Left ventricle myocardium inferior (tissue), 1 donor: ENCODE measurements around the gene CACNB2. TPM values are rescaled to one million over a fixed set of nuclear protein-coding genes. Genes with fewer than 3 reads are reported as not detected.

Experiments used
- DNase-seq: peaks from one replicate; pipeline ENCODE4 v3.0.0-alpha.2; 2020
- H3K27ac ChIP-seq: fragments of 200-600 bp; replicated peaks from 2 replicates; pipeline ENCODE4 v1.8.0; 2021
- H3K27me3 ChIP-seq: fragments of 200-600 bp; 2 replicates; pipeline ENCODE4 v1.8.0; 2021; ENCODE audit warnings: low read depth
- H3K36me3 ChIP-seq: fragments of 200-600 bp; 2 replicates; pipeline ENCODE4 v1.8.0; 2021
- H3K4me1 ChIP-seq: fragments of 200-600 bp; 2 replicates; pipeline ENCODE4 v1.8.0; 2021
- H3K4me3 ChIP-seq: fragments of 200-600 bp; 2 replicates; pipeline ENCODE4 v1.8.0; 2021; ENCODE audit warnings: mild to moderate bottlenecking, moderate library complexity
- H3K9me3 ChIP-seq: fragments of 200-600 bp; replicated peaks from 2 replicates; pipeline ENCODE4 v1.8.0; 2021
- intact Hi-C: fragments of 100-400 bp; cut with micrococcal nuclease; formaldehyde crosslinking; loops from one replicate; pipeline ENCODE4 v1.11.0; 2022
- total RNA-seq: library from RNA; stranded (reverse); fragmentation: NEBNext Ultra II Directional; extraction: Animal tissue kit (Norgen Biotek cat#: 25700); gene quantifications from one replicate; pipeline ENCODE4 v1.2.1, GENCODE V29; 2021
- TF ChIP-seq, protein P1 (sequence below): fragments of 200-600 bp; IDR thresholded peaks from 2 replicates; pipeline ENCODE4 v1.8.0; 2021; ENCODE audit warnings: antibody characterized with exemption, mild to moderate bottlenecking, borderline replicate concordance
- donor health status: DM: no; HTN: yes; CAD: no; lungs with severe emphysema.

CACNB2 gene
- total RNA-seq, 1 donor from 2014 or later: 38.1 TPM

DNA sequence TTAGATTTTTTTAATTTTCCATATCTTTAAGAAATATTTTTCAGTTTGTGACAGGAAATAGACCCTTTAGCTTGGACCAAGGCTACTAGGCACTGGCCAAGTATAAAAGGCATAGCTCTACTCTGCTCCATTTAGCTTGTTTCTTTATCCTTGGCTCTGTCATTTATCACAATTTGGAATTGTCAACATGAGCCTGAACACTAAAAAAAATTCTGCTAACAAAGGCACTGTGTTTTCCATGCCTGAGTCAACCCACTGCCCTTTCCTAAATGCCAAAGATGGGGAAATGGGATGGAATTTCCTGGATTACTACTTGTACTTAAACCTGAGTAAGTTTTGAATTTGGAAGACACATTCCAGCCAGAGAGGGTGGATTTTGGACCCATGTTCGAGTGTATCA, 382.8 kb downstream of the CACNB2 start:
- no peak overlapping the region for H3K4me3 ChIP-seq
- H3K4me1 ChIP-seq: peaks cover 26% of the 10 kb centered on the region
- H3K27me3 ChIP-seq: no peaks in the 10 kb centered on the region
- peaks cover 31% of the 10 kb centered on the region for H3K36me3 ChIP-seq
- no peaks in the 10 kb centered on the region for H3K9me3 ChIP-seq
- TF ChIP-seq, protein P1, sequence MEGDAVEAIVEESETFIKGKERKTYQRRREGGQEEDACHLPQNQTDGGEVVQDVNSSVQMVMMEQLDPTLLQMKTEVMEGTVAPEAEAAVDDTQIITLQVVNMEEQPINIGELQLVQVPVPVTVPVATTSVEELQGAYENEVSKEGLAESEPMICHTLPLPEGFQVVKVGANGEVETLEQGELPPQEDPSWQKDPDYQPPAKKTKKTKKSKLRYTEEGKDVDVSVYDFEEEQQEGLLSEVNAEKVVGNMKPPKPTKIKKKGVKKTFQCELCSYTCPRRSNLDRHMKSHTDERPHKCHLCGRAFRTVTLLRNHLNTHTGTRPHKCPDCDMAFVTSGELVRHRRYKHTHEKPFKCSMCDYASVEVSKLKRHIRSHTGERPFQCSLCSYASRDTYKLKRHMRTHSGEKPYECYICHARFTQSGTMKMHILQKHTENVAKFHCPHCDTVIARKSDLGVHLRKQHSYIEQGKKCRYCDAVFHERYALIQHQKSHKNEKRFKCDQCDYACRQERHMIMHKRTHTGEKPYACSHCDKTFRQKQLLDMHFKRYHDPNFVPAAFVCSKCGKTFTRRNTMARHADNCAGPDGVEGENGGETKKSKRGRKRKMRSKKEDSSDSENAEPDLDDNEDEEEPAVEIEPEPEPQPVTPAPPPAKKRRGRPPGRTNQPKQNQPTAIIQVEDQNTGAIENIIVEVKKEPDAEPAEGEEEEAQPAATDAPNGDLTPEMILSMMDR: no peak
- DNase-seq: no peak
- intact Hi-C loops: no loop called here
- H3K27ac ChIP-seq: no peak overlapping the region

DNA sequence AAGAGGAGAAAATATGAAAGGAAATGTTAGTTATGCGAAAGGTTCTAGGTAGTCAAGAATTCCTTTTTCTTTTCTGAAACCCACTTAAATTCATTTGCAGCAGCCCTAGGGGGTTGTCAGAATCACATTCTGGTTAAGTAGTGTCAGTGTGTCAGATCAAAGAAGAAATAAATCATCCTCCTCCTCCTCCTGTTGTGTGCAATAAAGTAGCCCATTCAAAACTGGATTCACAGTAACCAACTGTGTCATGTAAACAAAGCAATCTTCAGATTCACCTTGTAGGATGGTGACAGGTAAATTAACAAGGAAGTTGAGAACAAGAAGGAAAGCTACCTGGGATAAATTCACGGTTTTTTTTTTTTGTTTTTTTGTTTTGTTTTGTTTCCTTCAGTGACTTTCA, 383.6 kb downstream of the CACNB2 start:
- intact Hi-C loops: no loop called here

DNA sequence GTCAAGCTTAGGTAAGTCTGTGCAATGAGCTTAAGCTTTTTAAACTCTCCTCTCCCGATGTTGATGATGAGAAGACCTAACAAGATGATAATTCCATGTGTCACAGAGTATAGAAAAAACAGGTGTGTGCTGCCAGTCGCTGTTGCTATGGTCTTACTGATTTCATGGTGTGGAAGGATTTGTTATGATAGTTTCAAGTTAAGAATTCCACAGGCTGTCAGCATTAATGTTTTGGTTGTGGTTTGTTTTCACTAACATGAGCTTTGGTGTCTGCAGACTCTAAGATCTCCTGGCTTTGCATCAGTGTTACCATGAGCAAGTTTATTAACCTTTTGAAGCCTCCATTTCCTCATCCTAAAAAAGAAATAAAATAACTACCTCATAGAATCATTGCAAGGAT, 387.5 kb downstream of the CACNB2 start:
- intact Hi-C loops: no loop called here
- no peak overlapping the region for H3K4me3 ChIP-seq
- peak overlapping the region; percentile 53 for H3K27ac ChIP-seq

More for the DNA sequence above, 383.6 kb downstream of the CACNB2 start:
- peaks cover 26% of the 10 kb centered on the region for H3K4me1 ChIP-seq
- H3K36me3 ChIP-seq: peaks cover 27% of the 10 kb centered on the region
- H3K4me3 ChIP-seq: no peak overlapping the region
- DNase-seq: no peak
- no peaks in the 10 kb centered on the region for H3K9me3 ChIP-seq
- no peaks in the 10 kb centered on the region for H3K27me3 ChIP-seq
- TF ChIP-seq, protein P1: no peak
- peak overlapping the region; percentile 50 for H3K27ac ChIP-seq

DNA sequence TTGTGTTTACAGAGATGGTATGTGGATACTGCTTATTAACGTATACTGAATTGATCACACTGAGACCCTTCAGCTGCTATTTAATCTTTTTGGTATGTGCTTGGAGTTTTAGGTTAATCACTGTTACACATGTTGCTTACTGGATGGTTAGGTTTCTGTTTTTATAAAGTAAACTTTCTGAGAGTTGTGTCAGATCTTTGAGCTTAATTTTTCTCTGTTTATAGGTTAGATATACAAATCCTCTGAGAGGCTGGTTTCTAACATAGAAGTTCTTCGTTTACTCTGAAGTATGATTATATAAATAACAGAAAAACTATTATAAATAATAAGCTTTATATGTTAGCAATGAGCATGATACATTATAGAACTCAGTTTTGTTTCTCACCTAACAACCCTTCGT, 388.1 kb downstream of the CACNB2 start:
- intact Hi-C loops: no loop called here
- TF ChIP-seq, protein P1: no peak
- no peak overlapping the region for H3K27ac ChIP-seq

More for the DNA sequence above, 387.5 kb downstream of the CACNB2 start:
- Histone ChIP-seq H3K4me1 (peaks cover 30% of the 10 kb centered on the region), H3K27me3 (no peaks in the 10 kb centered on the region), H3K36me3 (peaks cover 14% of the 10 kb centered on the region), H3K9me3 (no peaks in the 10 kb centered on the region)
- TF ChIP-seq, protein P1: no peak
- no peak for DNase-seq

DNA sequence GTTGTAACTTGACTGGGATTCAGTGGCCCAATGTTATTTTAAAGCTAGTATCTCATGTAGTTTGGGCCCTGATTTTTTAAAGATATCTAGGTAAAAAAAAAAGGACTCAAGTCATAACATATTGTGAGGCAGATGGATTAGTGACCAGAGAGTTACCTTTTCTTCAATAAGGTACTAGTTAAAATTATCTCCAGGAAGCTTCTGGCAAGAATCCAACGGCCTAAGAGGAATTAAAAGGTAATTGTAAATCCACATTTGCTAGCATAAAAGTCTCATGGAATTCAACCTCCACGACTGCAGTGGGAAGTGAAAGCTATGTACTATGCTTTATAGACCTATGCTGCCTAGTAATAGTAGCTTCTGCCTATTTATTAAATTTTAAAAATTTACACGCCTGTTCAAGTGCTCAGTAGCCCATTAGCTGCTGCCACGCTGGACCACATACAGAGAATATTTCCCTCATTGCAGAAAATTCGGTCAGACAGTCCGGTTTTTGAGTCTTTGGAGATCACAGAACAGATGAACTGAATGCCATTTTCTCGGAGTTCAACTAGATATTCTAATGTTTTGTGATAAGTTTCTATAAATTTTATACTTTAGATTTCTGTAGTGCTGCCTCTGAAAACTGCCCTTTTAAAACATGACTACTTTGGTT, 392.8 kb downstream of the CACNB2 start:
- Histone ChIP-seq H3K9me3 (no peaks in the 10 kb centered on the region), H3K27ac (peak overlapping the region; percentile 13), H3K36me3 (peaks cover 65% of the 10 kb centered on the region), H3K4me1 (peaks cover 4% of the 10 kb centered on the region), H3K27me3 (no peaks in the 10 kb centered on the region), H3K4me3 (no peak overlapping the region)
- TF ChIP-seq, protein P1: no peak
- intact Hi-C loops: no loop called here
- no peak for DNase-seq

More for the DNA sequence above, 388.1 kb downstream of the CACNB2 start:
- Histone ChIP-seq H3K4me3 (no peak overlapping the region), H3K36me3 (peaks cover 19% of the 10 kb centered on the region), H3K4me1 (peaks cover 27% of the 10 kb centered on the region), H3K27me3 (no peaks in the 10 kb centered on the region), H3K9me3 (no peaks in the 10 kb centered on the region)
- DNase-seq: no peak
